ENCODE measurements around the gene CEACAM4. TPM values are rescaled to one million over a fixed set of nuclear protein-coding genes. Genes with fewer than 3 reads are reported as not detected.

CEACAM4 gene
- total RNA-seq, 1 experiment from 2014 or later, result not detected

DNA sequence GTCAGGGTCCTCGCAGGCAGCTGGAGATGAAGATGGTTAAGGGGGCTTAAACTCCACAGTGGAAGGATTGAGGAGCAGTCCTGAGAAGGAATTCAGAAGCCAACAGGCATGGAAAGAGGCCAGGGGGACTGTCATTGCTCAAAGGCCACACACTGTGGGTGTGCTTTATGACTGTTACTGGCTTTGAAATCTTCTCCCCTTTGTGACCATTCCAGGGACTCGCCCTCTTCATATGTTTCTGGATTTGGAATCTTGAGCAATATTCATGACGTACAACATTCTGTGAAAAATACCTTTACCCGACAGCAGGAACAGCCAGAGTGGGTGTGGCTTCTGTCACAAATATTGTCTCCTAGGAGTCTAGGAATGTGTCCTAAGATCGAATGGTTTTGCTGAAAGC lies 44.6 kb upstream of the CEACAM4 start:
- RAD21 ChIA-PET (ENCODE audit: low non-redundant PET in 1 of 2, low total read pairs in 2 of 2, uncharacterized antibody in 2 of 2, unreplicated experiment in 2 of 2), result no interaction called here
- DNase-seq (ENCODE audit: low read depth, low spot score) (no peak), ATAC-seq (no peak)
- CTCF ChIA-PET, result no interaction called here
- H3K9ac ChIP-seq (ENCODE audit: low read length), result no peak overlapping the region
- no peaks in the 10 kb centered on the region for H3K9me3 ChIP-seq (ENCODE audit: control insufficient read depth in 1 of 2, insufficient read depth in 1 of 2, low read depth in 1 of 2, low read length in 2 of 2)
- no peak overlapping the region for H3K4me2 ChIP-seq (ENCODE audit: low read length)
- BruUV-seq (replicated peaks), result no TSS peak
- peaks cover 59% of the 10 kb centered on the region for H3K27me3 ChIP-seq (ENCODE audit: insufficient read depth, low read length)
- H3K4me1 ChIP-seq (ENCODE audit: control insufficient read depth in 1 of 2, insufficient read depth in 2 of 2, low read length in 2 of 2), result no peaks in the 10 kb centered on the region
- TF ChIP-seq, protein P1, sequence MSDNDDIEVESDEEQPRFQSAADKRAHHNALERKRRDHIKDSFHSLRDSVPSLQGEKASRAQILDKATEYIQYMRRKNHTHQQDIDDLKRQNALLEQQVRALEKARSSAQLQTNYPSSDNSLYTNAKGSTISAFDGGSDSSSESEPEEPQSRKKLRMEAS (IDR thresholded peaks at IDR 0.05), result no peak
- TF ChIP-seq TCF7L2 (IDR thresholded peaks at IDR 0.05; ENCODE audit: borderline replicate concordance, extremely low read depth, insufficient read depth, insufficient read length) (no peak), YY1 (IDR thresholded peaks at IDR 0.05; ENCODE audit: extremely low read depth, insufficient replicate concordance, low read depth, low read length) (no peak), CEBPB (IDR thresholded peaks at IDR 0.05; ENCODE audit: low read depth) (no peak)
- no peak overlapping the region for H3K27ac ChIP-seq (ENCODE audit: low read depth, low read length)
- no peak overlapping the region for H3K4me3 ChIP-seq (replicated peaks in 1 of 2; ENCODE audit: low read depth in 1 of 2, low read length in 2 of 2)
- no peaks in the 10 kb centered on the region for H3K9me2 ChIP-seq (ENCODE audit: insufficient read depth)
- no peaks in the 10 kb centered on the region for H3K79me2 ChIP-seq (ENCODE audit: insufficient read depth, low read length)
- H2AFZ ChIP-seq (ENCODE audit: low read depth, low read length, poor library complexity, severe bottlenecking), result no peak overlapping the region
- H4K20me1 ChIP-seq (ENCODE audit: insufficient read depth), result no peaks in the 10 kb centered on the region
- intact Hi-C loops (cut with micrococcal nuclease), result no loop called here
- no peaks in the 10 kb centered on the region for H3K36me3 ChIP-seq (ENCODE audit: control insufficient read depth in 1 of 2, insufficient read depth in 2 of 2, low read length in 2 of 2)
- POLR2A ChIA-PET, result no interaction called here

GRCh38 chr19:41670755-41671154 lies 43.9 kb upstream of the CEACAM4 start:
- no peak for ATAC-seq

More at GRCh38 chr19:41670755-41671154, 43.9 kb upstream of the CEACAM4 start:
- peaks cover 52% of the 10 kb centered on the region for H3K27me3 ChIP-seq (ENCODE audit: insufficient read depth, low read length)
- CTCF ChIA-PET, result interaction anchor here (0.8 kb wide), 1 partner anchor 36 kb away, joined by 3 read pairs; no protein-coding TSS in a partner anchor
- H3K27ac ChIP-seq (ENCODE audit: low read depth, low read length), result no peak overlapping the region
- H3K4me2 ChIP-seq (ENCODE audit: low read length), result no peak overlapping the region
- H3K9me3 ChIP-seq (ENCODE audit: control insufficient read depth in 1 of 2, insufficient read depth in 1 of 2, low read depth in 1 of 2, low read length in 2 of 2), result peaks cover 3 to 6% of the 10 kb centered on the region in 2 experiments; a peak in 3 of 4 replicates
- intact Hi-C loops (cut with micrococcal nuclease), result no loop called here
- no peak for TF ChIP-seq CTCF (IDR thresholded peaks at IDR 0.05 in 2 of 3, conservative IDR thresholded peaks at IDR 0.05 in 1 of 3; ENCODE audit: borderline replicate concordance in 1 of 3, insufficient read depth in 1 of 3, low read depth in 2 of 3, low read length in 2 of 3)
- no peak for TF ChIP-seq SIN3A (IDR thresholded peaks at IDR 0.05; ENCODE audit: low read depth)
- no peak for TF ChIP-seq POLR2A (IDR thresholded peaks at IDR 0.05; ENCODE audit: borderline replicate concordance, extremely low read depth, insufficient read depth, insufficient read length)
- no peak for TF ChIP-seq YY1 (IDR thresholded peaks at IDR 0.05; ENCODE audit: extremely low read depth, insufficient replicate concordance, low read depth, low read length)
- TF ChIP-seq EZH2phosphoT487 (IDR thresholded peaks at IDR 0.05; ENCODE audit: borderline replicate concordance), result no peak
- TF ChIP-seq, protein P1 (IDR thresholded peaks at IDR 0.05), result no peak
- TF ChIP-seq TCF7L2 (IDR thresholded peaks at IDR 0.05; ENCODE audit: borderline replicate concordance, extremely low read depth, insufficient read depth, insufficient read length), result no peak
- TF ChIP-seq CEBPB (IDR thresholded peaks at IDR 0.05; ENCODE audit: low read depth), result no peak
- TF ChIP-seq ZBTB33 (IDR thresholded peaks at IDR 0.05; ENCODE audit: extremely low read depth, insufficient replicate concordance, low read length), result no peak
- no peak for TF ChIP-seq ZFX (IDR thresholded peaks at IDR 0.05)
- no peak for TF ChIP-seq SP1 (IDR thresholded peaks at IDR 0.05; ENCODE audit: low read depth)
- BruUV-seq (replicated peaks), result no TSS peak
- H4K20me1 ChIP-seq (ENCODE audit: insufficient read depth), result no peaks in the 10 kb centered on the region
- DNase-seq (ENCODE audit: low read depth, low spot score), result no peak
- no peak overlapping the region for H3K4me3 ChIP-seq (replicated peaks in 1 of 2; ENCODE audit: low read depth in 1 of 2, low read length in 2 of 2)
- H3K9ac ChIP-seq (ENCODE audit: low read length), result no peak overlapping the region
- POLR2A ChIA-PET, result no interaction called here
- H3K9me2 ChIP-seq (ENCODE audit: insufficient read depth), result no peaks in the 10 kb centered on the region
- no peaks in the 10 kb centered on the region for H3K36me3 ChIP-seq (ENCODE audit: control insufficient read depth in 1 of 2, insufficient read depth in 2 of 2, low read length in 2 of 2)
- no peak overlapping the region for H2AFZ ChIP-seq (ENCODE audit: low read depth, low read length, poor library complexity, severe bottlenecking)
- no peaks in the 10 kb centered on the region for H3K4me1 ChIP-seq (ENCODE audit: control insufficient read depth in 1 of 2, insufficient read depth in 2 of 2, low read length in 2 of 2)
- no peaks in the 10 kb centered on the region for H3K79me2 ChIP-seq (ENCODE audit: insufficient read depth, low read length)
- RAD21 ChIA-PET (ENCODE audit: low non-redundant PET in 1 of 2, low total read pairs in 2 of 2, uncharacterized antibody in 2 of 2, unreplicated experiment in 2 of 2), result no interaction called here

Data from HCT116 (cell line).